ENCODE measurements around the gene RBM47.

DNA sequence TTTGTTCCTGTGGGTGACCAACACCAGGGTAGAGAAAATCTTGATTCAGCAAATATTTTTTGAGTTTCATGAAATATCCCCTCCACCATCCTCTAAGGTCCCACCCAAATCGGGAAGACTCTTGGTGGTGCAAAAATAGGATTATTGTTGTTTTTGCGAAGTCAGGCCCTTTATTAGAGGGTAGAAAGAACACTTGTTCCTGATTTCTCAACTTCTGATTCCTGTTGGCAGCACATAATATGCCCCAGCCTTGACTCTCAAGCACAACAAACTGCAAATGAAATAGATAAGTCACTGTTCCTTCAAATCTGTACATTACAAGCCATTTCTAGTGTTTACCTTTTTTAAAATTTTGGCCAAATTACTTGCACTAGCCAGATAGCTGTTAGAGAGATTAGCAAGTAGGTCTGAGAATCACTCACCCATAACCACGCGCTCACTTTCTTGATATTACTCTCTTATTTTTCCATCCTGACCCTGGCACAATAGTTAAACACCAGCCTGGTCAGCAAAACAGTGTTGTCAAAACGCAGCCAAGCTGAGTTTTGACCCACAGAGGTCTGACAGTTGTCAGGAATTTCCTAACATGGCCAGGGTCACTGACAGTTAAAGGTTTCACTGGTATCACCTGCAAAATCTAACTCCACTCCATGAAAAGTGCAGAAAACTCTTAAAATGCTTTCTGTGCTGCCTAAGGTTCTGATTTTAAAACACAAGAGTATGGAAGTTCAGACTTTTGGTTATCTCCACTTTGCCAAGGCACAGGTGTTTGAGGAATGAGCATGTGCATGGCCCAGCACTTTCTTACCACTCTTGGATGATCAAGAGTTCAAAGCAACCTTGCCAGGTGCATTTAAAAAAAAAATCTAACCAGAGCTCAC is 69.8 kb downstream of the RBM47 start:
- no peak for TF ChIP-seq EZH2 (IDR thresholded peaks at IDR 0.05; ENCODE audit: low read depth, unreplicated experiment)
- no peak for TF ChIP-seq CTCF (conservative IDR thresholded peaks at IDR 0.05; ENCODE audit: low read depth in 2 of 2)
- no peak for TF ChIP-seq CREB1 (CRISPR knock-in tag; IDR thresholded peaks at IDR 0.05; ENCODE audit: low read depth)
- no peak for TF ChIP-seq POLR2AphosphoS5 (IDR thresholded peaks at IDR 0.05; ENCODE audit: low read depth)

All from GM23338 (cell line).